Esophagus squamous epithelium (tissue), 5 donors: ENCODE data around the gene KCNG4. TPM values are rescaled to one million over a fixed set of nuclear protein-coding genes. Genes with fewer than 3 reads are reported as not detected.

Experiments
- DNase-seq: peaks from one replicate; lab custom pipeline; 2025; lab: John Stamatoyannopoulos, UW
- H3K27ac ChIP-seq, 4 donors: fragments of 200-600 bp; sonication (generic); one replicate each; pipeline ENCODE4 v1.5.1; 2016 to 2019; ENCODE audit warnings: mild to moderate bottlenecking in 1 of 4
- H3K27me3 ChIP-seq, 4 donors: fragments of 200-600 bp; sonication (generic); 1 replicate in 3 of 4; 2 replicates in 1 of 4; pipeline versions ENCODE4 v1.5.1 to v1.6.0; 2017 to 2021; ENCODE audit warnings: antibody characterized with exemption in 1 of 4
- H3K36me3 ChIP-seq, 3 donors: fragments of 200-600 bp; sonication (generic); one replicate each; pipeline ENCODE4 v1.5.1; 2016 to 2019
- H3K4me1 ChIP-seq, 3 donors: fragments of 200-600 bp; sonication (generic); one replicate each; pipeline ENCODE4 v1.5.1; 2017 to 2019
- H3K4me3 ChIP-seq, 4 donors: fragments of 200-600 bp; sonication (generic); 1 replicate in 3 of 4; 2 replicates in 1 of 4; pipeline ENCODE4 v1.5.1; 2016 to 2019; ENCODE audit warnings: mild to moderate bottlenecking in 2 of 4, moderate library complexity in 1 of 4
- H3K9me3 ChIP-seq, 3 donors: fragments of 200-600 bp; sonication (generic); one replicate each; pipeline ENCODE4 v1.5.1; 2016 to 2019
- CTCF ChIP-seq, 6 experiments: fragments of 450-650 bp in 4 of 6; fragments of 200-600 bp in 2 of 6; sonication (generic) in 2 of 6; IDR thresholded peaks; one replicate each; pipeline ENCODE4 v1.5.1; 2016 to 2019; ENCODE audit warnings: antibody characterized with exemption in 6 of 6, mild to moderate bottlenecking in 4 of 6, moderate library complexity in 4 of 6
- POLR2A ChIP-seq, 4 donors: fragments of 450-650 bp; IDR thresholded peaks; one replicate each; pipeline ENCODE4 v1.6.1; 2017; ENCODE audit warnings: antibody characterized with exemption in 4 of 4, mild to moderate bottlenecking in 4 of 4, moderate library complexity in 3 of 4
- WGBS, 2 donors: methylation state at CpG; one replicate each; pipeline ENCODE4 v1.1.5; 2018; 5-methylcytosine and 5-hydroxymethylcytosine counted together
- intact Hi-C: fragments of 100-400 bp; cut with DNase I; formaldehyde crosslinking; loops from one replicate; pipeline ENCODE4 v1.15.0; 2022
- total RNA-seq, 4 donors: library from RNA; depleted of rRNA; stranded (reverse); fragments of >200 nt; gene quantifications; one replicate each; pipeline ENCODE4 v1.1.0, GENCODE V29; 2016
- donor health status: DM: yes; HTN: yes; CAD: no.

The KCNG4 gene
- total RNA-seq, 4 donors from 2014 or later = not detected

- WGBS, 2 donors = 52 to 71% methylated on average over 4 to 5 of the region's 6 CpGs
- intact Hi-C loops = no loop called here
- Histone ChIP-seq H3K27ac (no peak overlapping the region), H3K4me1 (peaks cover 9 to 42% (median 31%) of the 10 kb centered on the region in 3 donors), H3K4me3 (no peak overlapping the region), H3K27me3 (no peaks in the 10 kb centered on the region), H3K9me3 (no peaks in the 10 kb centered on the region), H3K36me3 (no peaks in the 10 kb centered on the region)
- DNase-seq = no peak
- TF ChIP-seq CTCF (IDR thresholded peaks at IDR 0.05) (no peak), POLR2A (IDR thresholded peaks at IDR 0.05) (no peak)
Measured at GRCh38 chr16:84282533-84282932, 42.7 kb upstream of the KCNG4 start.

- H3K27me3 ChIP-seq = no peaks in the 10 kb centered on the region
- no peaks in the 10 kb centered on the region for H3K36me3 ChIP-seq
- H3K4me3 ChIP-seq = no peak overlapping the region
- TF ChIP-seq POLR2A (IDR thresholded peaks at IDR 0.05) = no peak
- no peak for TF ChIP-seq CTCF (IDR thresholded peaks at IDR 0.05)
- peaks cover 3 to 28% (median 17%) of the 10 kb centered on the region in 3 donors for H3K4me1 ChIP-seq
- intact Hi-C loops = no loop called here
- no peak for DNase-seq
- no peaks in the 10 kb centered on the region for H3K9me3 ChIP-seq
- WGBS, 2 donors = 83 to 89% methylated on average over 1 to 3 of the region's 3 CpGs
- H3K27ac ChIP-seq = no peak overlapping the region
Measured at GRCh38 chr16:84281074-84281473, 41.3 kb upstream of the KCNG4 start.

- H3K9me3 ChIP-seq = no peaks in the 10 kb centered on the region
- H3K36me3 ChIP-seq = no peaks in the 10 kb centered on the region
- 81 to 91% methylated on average over 12 of the region's 12 CpGs for WGBS, 2 donors
- no peak overlapping the region for H3K4me3 ChIP-seq
- TF ChIP-seq POLR2A (IDR thresholded peaks at IDR 0.05) (no peak), CTCF (IDR thresholded peaks at IDR 0.05) (no peak)
- H3K27ac ChIP-seq = no peak overlapping the region
- intact Hi-C loops = loop anchor here (10.0 kb wide), 1 partner anchor 205 kb away; no protein-coding TSS in a partner anchor
- no peak for DNase-seq
- H3K27me3 ChIP-seq = no peaks in the 10 kb centered on the region
- peaks cover 0 to 17% (median 13%) of the 10 kb centered on the region in 3 donors for H3K4me1 ChIP-seq
Measured at GRCh38 chr16:84279881-84280280, 40.1 kb upstream of the KCNG4 start.

- Histone ChIP-seq H3K9me3 (no peaks in the 10 kb centered on the region), H3K4me3 (no peak overlapping the region), H3K27me3 (no peaks in the 10 kb centered on the region), H3K36me3 (no peaks in the 10 kb centered on the region), H3K27ac (no peak overlapping the region), H3K4me1 (peaks cover 0 to 8% (median 4%) of the 10 kb centered on the region in 3 donors)
- no peak for DNase-seq
- WGBS, 2 donors = 58 to 61% methylated on average over 5 to 6 of the region's 6 CpGs
- TF ChIP-seq POLR2A (IDR thresholded peaks at IDR 0.05) (no peak), CTCF (IDR thresholded peaks at IDR 0.05) (no peak)
- intact Hi-C loops = loop anchor here (10.0 kb wide), 1 partner anchor 206 kb away; no protein-coding TSS in a partner anchor
Measured at GRCh38 chr16:84278968-84279367, 39.2 kb upstream of the KCNG4 start.

GRCh38 chr16:84278333-84278732, 38.5 kb upstream of the KCNG4 start:
- 89 to 93% methylated on average over 11 to 12 of the region's 12 CpGs for WGBS, 2 donors
- Histone ChIP-seq H3K27me3 (no peaks in the 10 kb centered on the region), H3K4me3 (no peak overlapping the region), H3K36me3 (no peaks in the 10 kb centered on the region), H3K27ac (no peak overlapping the region), H3K4me1 (peaks cover 0 to 1% (median 0%) of the 10 kb centered on the region in 3 donors), H3K9me3 (no peaks in the 10 kb centered on the region)
- DNase-seq = no peak
- intact Hi-C loops = loop anchor here (10.0 kb wide), 1 partner anchor 206 kb away; no protein-coding TSS in a partner anchor
- TF ChIP-seq POLR2A (IDR thresholded peaks at IDR 0.05) = no peak
- TF ChIP-seq CTCF (IDR thresholded peaks at IDR 0.05) = no peak
